Stimulated activated CD8-positive, alpha-beta memory T cell treated with anti-CD3 and anti-CD28 coated beads, Interleukin-4, amount 100 ng/mL, for 1 hour (primary cell): ENCODE measurements around the gene KCNJ9.
"Not testable (repeated sequence)": the region's sequence is repeated elsewhere in the genome, so short reads cannot be mapped to it uniquely, and the experiment has no call there.

Source experiments
- DNase-seq, 2 donors: peaks; one replicate each; pipeline ENCODE4 v3.0.0-alpha.2; 2020; ENCODE audit warnings: low read depth in 2 of 2, low spot score in 1 of 2

KCNJ9 gene

DNA sequence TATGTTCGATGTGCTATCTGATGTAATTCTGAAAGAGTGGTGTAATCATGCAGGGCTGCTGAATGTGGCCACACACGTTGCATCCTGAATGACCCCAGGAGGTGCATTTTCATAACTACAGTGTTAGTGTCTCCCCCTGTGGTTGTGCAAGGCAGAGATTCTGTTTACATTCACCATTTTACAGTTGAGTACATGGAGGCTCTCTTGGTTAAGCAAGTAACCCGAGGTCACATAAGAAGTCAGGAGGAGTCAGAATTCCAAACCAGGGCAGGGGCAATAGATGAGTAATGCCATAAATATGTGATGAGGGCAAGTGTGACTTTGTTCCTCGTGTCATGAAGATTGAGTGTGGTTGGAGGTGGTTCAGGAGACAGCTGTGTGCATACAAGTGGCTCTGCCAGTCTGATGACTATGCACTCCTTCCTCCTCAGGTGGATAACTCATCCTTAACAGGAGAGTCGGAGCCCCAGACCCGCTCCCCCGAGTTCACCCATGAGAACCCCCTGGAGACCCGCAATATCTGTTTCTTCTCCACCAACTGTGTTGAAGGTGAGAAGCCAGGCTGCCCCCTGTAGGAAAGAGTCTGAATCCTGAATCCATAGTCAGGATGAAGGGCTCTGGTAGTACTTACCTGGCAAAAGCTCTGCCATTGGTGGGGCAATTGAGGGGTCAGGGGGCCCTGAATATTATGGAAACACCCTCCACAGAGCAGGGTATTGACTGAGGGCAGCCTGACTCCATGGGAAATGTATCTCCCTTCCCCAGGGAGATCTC is 43.6 kb downstream of the KCNJ9 start:
- DNase-seq = no peak

DNA sequence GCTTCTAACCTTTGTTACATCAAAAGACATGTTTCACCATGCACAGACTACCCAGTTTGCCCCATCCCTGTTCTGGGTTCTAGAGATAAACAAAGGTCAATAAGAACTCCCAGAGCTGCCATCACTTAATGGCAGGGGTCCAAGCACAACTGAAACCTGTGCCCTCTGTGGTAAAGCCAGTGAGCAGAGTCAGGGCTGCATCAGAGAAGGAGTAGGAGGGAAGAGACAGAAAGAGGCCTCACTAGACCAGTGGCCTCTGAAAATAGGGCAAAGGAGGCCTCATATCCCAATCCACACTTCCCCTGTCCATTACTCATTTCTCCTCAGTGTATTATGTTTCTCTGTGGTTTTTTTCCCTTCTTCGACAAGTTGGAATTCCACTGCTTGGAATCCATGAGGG is 44.4 kb downstream of the KCNJ9 start:
- no peak for DNase-seq

DNA sequence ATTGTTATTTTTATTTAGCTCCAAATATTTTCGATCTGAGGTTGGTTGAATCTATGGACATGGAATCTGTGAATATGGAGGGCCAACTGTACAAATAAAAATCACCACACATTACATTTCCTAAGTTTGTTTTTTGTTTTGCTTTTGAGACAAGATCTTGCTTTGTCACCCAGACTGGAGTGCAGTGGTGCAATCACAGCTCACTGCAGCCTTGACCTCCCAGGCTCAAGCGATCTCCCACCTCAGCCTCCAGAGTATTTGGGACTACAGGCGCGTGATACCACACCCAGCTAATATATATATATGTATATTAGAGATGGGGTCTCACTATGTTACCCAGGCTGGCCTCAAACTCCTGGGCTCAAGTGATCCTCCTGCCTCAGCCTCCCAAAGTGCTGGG is 45.0 kb downstream of the KCNJ9 start:
- not testable (repeated sequence) for DNase-seq

DNA sequence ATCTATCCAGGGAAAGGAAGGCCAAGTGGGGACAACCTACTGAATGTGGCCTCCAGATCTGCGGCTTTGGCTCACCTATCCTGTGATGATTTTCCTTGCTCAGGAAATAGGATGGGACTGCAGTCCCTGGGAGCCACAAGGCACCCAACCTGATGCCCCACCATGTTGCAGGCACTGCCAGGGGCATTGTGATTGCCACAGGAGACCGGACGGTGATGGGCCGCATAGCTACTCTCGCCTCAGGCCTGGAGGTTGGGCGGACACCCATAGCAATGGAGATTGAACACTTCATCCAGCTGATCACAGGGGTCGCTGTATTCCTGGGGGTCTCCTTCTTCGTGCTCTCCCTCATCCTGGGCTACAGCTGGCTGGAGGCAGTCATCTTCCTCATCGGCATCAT is 46.0 kb downstream of the KCNJ9 start:
- DNase-seq = no peak

DNA sequence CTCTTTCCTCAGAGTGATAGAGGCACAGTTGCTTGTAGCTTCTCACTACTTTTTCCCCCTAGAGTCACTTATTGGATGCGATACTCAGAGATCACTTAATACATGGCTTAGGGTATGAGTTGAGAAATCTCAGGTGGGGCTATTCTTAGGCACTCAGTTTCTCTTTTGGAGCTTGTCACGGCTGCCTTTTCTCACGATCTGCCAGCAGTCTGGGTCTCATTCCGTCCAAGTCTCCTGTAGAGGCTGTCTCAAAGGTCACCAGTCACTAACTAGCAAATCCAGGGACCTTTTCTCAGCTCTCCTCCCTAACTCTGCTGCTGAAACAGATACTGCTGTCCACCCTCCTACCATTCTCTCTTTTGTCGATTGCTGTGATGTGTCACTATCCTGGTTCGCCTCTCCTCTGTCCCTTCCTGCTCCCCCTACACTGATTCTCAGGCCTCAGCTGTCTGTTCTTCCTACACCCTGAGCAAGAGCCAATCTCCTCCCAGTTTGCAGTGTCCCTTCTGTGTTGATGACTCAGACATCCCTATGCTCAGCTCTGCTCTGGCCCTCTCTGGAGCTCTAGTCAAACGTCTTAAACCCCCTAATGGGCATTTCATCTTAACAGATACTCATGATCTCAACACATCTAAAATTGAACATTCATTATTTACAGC is 46.7 kb downstream of the KCNJ9 start:
- no peak for DNase-seq

GRCh38 chr1:160128636-160129035 is 47.3 kb downstream of the KCNJ9 start:
- no peak for DNase-seq

DNA sequence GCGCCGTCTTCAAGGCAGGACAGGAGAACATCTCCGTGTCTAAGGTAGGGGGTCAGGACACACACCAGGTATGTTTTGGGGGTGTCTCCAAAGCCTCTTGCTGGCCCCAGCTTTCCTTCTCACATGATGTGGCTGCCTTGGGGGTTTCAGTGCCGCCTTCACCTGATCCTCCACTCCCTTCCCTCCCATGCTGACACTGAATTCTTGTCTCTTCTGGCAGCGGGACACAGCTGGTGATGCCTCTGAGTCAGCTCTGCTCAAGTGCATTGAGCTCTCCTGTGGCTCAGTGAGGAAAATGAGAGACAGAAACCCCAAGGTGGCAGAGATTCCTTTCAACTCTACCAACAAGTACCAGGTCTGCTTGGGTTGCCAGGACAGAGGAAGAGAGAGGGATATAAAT is 47.7 kb downstream of the KCNJ9 start:
- DNase-seq = no peak

DNA sequence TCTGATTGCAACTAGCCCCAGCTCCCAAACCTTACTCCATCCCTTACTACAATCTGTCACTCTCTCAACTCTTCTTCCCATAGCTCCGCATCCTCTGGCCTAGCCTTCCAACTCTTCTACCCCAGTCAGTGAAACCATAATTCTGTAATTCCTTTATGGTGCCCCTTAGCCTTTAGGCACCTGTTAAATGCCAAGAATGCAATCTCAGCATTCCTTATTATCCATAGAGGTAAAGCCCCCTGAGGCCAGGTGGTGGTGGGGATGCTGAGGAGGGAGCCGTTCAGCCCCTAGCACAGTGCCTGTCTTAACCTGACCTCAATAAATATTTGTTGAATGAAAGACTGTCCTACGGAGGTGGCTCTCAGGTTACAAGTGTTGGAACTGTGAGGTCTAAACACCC is 48.2 kb downstream of the KCNJ9 start:
- DNase-seq = no peak

DNA sequence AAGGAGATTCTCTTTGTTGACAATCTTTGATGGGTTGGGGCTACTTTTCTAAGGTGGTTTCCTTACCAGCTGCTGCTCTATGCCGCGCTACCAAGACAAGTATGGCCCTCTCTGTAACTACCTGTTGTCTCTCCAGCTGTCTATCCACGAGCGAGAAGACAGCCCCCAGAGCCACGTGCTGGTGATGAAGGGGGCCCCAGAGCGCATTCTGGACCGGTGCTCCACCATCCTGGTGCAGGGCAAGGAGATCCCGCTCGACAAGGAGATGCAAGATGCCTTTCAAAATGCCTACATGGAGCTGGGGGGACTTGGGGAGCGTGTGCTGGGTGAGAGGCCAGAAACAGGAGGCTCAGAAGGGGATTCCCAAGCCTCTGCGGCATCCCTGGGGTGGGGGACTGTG is 48.6 kb downstream of the KCNJ9 start:
- no peak for DNase-seq

- DNase-seq = no peak
Observed at GRCh38 chr1:160130486-160130885, 49.1 kb downstream of the KCNJ9 start.

DNA sequence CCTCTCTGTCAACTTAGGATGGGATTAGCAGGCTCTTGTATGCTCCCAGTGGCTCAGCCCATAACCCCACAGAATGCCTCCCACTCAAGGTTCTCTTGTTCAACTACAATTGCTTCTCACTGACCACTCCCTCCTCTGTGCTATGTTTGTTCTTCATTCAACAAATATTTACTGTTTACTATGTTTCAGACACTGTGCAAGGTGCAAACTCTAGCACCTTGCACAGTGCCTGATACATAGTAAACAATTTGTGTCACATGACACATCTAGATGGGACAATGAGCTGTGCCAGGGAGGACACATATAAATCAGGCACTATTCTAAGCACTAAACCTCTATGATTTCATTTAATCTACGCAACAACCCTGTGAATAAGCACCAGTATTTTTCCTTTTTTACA is 49.6 kb downstream of the KCNJ9 start:
- no peak for DNase-seq

DNA sequence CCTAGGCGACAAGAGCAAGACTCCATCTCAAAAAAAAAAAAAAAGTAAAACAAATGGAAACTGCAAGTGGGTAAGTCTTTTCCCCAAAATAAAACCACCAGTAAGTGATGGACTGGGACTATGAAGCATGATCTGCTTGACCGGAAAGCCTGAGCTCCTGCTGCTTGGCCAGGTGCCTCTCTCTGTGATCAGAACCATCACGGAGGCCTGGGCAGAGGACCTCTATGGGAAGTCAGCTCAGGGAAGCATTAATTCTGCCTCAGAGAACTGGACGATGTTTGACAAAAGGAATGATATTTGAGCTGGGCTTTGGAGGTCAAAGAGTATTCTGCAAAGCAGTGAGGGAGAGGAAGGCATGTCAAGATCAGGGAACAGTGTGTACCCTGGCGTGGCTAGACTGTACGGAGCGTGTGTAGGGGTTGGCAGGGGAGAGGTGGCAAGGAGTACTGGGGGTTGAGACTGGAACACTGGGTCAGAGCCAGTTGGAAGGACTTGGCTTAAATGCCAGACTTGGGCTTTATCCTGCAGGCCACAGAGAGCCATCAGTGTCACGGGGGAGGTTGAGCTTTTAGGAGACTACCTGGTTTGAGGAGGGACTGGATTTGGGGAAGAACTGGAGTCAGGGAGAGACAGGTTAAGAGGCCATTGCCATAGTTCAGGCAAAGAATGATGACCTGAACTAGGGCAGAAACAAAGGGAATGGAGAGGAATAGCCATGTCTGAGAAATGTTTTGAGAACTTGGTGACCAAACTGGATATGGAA is 50.6 kb downstream of the KCNJ9 start:
- no peak for DNase-seq

GRCh38 chr1:160133990-160134770 is 52.8 kb downstream of the KCNJ9 start:
- no peak for DNase-seq

DNA sequence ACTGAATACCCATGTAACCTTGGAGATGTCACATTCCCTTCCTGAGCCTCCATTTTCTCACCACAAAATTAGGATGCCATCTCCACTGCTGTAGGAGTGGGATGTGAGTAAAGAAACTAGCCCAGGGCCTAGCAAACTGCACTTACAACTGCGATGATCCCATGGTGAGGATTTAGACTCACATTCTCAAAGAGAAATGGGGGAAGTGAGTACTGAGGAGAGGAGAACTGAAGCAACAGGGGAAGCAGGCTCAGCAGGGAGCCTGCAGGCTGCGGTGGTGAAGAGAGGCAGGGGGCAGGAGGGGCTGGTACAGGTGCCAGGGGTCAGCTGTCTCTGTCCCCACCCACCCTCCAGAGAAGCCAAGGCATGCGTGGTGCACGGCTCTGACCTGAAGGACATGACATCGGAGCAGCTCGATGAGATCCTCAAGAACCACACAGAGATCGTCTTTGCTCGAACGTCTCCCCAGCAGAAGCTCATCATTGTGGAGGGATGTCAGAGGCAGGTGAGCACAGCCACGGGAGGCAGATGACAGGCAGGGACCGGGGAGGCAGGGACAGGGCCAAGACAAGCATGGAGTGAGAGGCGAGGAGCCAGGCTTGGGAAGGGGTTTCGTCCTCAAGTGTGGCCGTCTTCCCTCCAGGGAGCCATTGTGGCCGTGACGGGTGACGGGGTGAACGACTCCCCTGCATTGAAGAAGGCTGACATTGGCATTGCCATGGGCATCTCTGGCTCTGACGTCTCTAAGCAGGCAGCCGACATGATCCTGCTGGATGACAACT is 53.6 kb downstream of the KCNJ9 start:
- no peak for DNase-seq

GRCh38 chr1:160136121-160136925 is 55.0 kb downstream of the KCNJ9 start:
- no peak for DNase-seq

GRCh38 chr1:160136926-160137200 is 55.5 kb downstream of the KCNJ9 start:
- no peak for DNase-seq

GRCh38 chr1:160137216-160137862 is 56.0 kb downstream of the KCNJ9 start:
- DNase-seq = no peak

DNA sequence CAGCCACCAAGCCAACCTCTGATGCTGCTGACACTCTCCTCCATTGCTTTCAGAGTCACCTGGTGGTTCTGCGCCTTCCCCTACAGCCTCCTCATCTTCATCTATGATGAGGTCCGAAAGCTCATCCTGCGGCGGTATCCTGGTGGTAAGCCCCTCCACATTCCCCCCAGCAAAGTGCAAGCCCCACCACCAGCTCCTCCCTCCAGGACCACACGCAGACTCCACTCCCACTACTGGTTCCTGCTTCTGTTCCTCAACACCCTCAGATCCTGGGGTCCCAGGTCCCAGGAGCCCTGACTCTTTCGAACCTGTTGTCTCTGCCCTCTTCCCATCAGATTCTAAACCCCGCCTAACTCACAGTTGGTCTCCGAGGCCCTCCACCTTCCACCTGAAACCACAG is 58.5 kb downstream of the KCNJ9 start:
- no peak for DNase-seq
